ENCODE results near the gene PRTFDC1.

PRTFDC1 gene

GRCh38 chr10:24871011-24871935 lies 81.1 kb downstream of the PRTFDC1 start:
- DNase-seq = no peak

- DNase-seq = no peak
Measured at GRCh38 chr10:24869354-24870015, 82.9 kb downstream of the PRTFDC1 start.

- DNase-seq = peak; percentile 28 to 83
Measured at GRCh38 chr10:24866604-24867583, 85.5 kb downstream of the PRTFDC1 start.

GRCh38 chr10:24865783-24866182 lies 86.6 kb downstream of the PRTFDC1 start:
- no peak for DNase-seq

GRCh38 chr10:24862589-24862988 lies 89.8 kb downstream of the PRTFDC1 start:
- no peak for DNase-seq

- DNase-seq = no peak
Measured at GRCh38 chr10:24858288-24859270, 93.8 kb downstream of the PRTFDC1 start.

- no peak for DNase-seq
Measured at GRCh38 chr10:24857031-24857725, 95.2 kb downstream of the PRTFDC1 start.

GRCh38 chr10:24854256-24854655 lies 98.2 kb downstream of the PRTFDC1 start:
- no peak for DNase-seq

- no peak for DNase-seq
Measured at GRCh38 chr10:24853661-24854060, 98.7 kb downstream of the PRTFDC1 start.

- DNase-seq = no peak
Measured at GRCh38 chr10:24851629-24852028, 100.8 kb downstream of the PRTFDC1 start.

- DNase-seq = no peak
Measured at GRCh38 chr10:24850727-24851296, 101.6 kb downstream of the PRTFDC1 start.

- DNase-seq = peak in 1 of 2 donors; percentile 52
Measured at GRCh38 chr10:24849501-24850299, 102.7 kb downstream of the PRTFDC1 start.

GRCh38 chr10:24849051-24849450 lies 103.4 kb downstream of the PRTFDC1 start:
- peak in 1 of 2 donors; percentile 56 for DNase-seq

- no peak for DNase-seq
Measured at GRCh38 chr10:24848195-24848594, 104.2 kb downstream of the PRTFDC1 start.

GRCh38 chr10:24847112-24848070 lies 105.0 kb downstream of the PRTFDC1 start:
- DNase-seq = no peak

GRCh38 chr10:24844742-24845141 lies 107.7 kb downstream of the PRTFDC1 start:
- DNase-seq = no peak

- DNase-seq = no peak
Measured at GRCh38 chr10:24843256-24843655, 109.2 kb downstream of the PRTFDC1 start.

- DNase-seq = no peak
Measured at GRCh38 chr10:24842856-24843255, 109.5 kb downstream of the PRTFDC1 start.
